Measurements from ENCODE around the gene HBZ.

The HBZ gene

GRCh38 chr16:165539-166374 is 13.3 kb downstream of the HBZ start, which contains the start of gene HBM:
HBM (plus strand) TSS chr16:165978; CDS start chr16:165998, 20 bp downstream.
- no peak within 1 kb of the TSS for H2BK5ac ChIP-seq (ENCODE audit: low read depth, low read length, poor library complexity, severe bottlenecking)
- H3K9me3 ChIP-seq (ENCODE audit: control insufficient read depth, low read length): no peaks in the 10 kb centered on the region
- no peak within 1 kb of the TSS for H3K9ac ChIP-seq (ENCODE audit: low read length)
- no peak for DNase-seq
- peaks cover 17% of the 10 kb centered on the region for H3K4me1 ChIP-seq (ENCODE audit: control insufficient read depth, insufficient read depth, low read depth, low read length)
- H3K4me3 ChIP-seq (ENCODE audit: insufficient read depth in 1 of 2, low read depth in 1 of 2, low read length in 2 of 2): no peak within 1 kb of the TSS
- no peak within 1 kb of the TSS for H4K8ac ChIP-seq (ENCODE audit: low read length)
- H4K91ac ChIP-seq (ENCODE audit: low read length): no peak within 1 kb of the TSS
- no peaks in the 10 kb centered on the region for H3K36me3 ChIP-seq (ENCODE audit: control insufficient read depth in 1 of 2, insufficient read depth in 2 of 2, low read depth in 1 of 2, low read length in 2 of 2)
- no peak within 1 kb of the TSS for H2BK12ac ChIP-seq (ENCODE audit: low read length in 2 of 2)
- H2AK5ac ChIP-seq (ENCODE audit: low read length, severe bottlenecking): no peak within 1 kb of the TSS
- H3K27ac ChIP-seq (ENCODE audit: low read length, poor library complexity, severe bottlenecking): no peak within 1 kb of the TSS
- no peak within 1 kb of the TSS for H3K14ac ChIP-seq (ENCODE audit: low read length in 2 of 2)
- H2BK15ac ChIP-seq (ENCODE audit: low read depth, poor library complexity, severe bottlenecking): peak within 1 kb of the TSS; percentile 40
- no peaks in the 10 kb centered on the region for H3K79me1 ChIP-seq (replicated peaks; ENCODE audit: low read length, poor library complexity, severe bottlenecking)
- no peak within 1 kb of the TSS for H3K23ac ChIP-seq (ENCODE audit: low read length in 2 of 2)
- H3K27me3 ChIP-seq (ENCODE audit: control insufficient read depth in 1 of 2, insufficient read depth in 1 of 2, low read length in 2 of 2): peaks cover 63% of the 10 kb centered on the region in 2 experiments
- peak within 1 kb of the TSS; percentile 18 for H3K4me2 ChIP-seq (ENCODE audit: low read length, poor library complexity, severe bottlenecking)
- H3K18ac ChIP-seq (ENCODE audit: low read depth in 1 of 2, low read length in 2 of 2): no peak within 1 kb of the TSS
- no peak within 1 kb of the TSS for H2BK120ac ChIP-seq (ENCODE audit: low read depth, low read length)
- 6% methylated on average over 74 of the region's 75 CpGs for WGBS
- no peak within 1 kb of the TSS for H2AFZ ChIP-seq (ENCODE audit: low read depth, low read length)
- no peak within 1 kb of the TSS for H3K4ac ChIP-seq (ENCODE audit: low read depth in 1 of 2, low read length in 2 of 2)

- Histone ChIP-seq H2AK5ac (ENCODE audit: low read length, severe bottlenecking) (no peak overlapping the region), H3K4me1 (ENCODE audit: control insufficient read depth, insufficient read depth, low read depth, low read length) (peaks cover 17% of the 10 kb centered on the region), H2BK120ac (ENCODE audit: low read depth, low read length) (no peak overlapping the region), H3K27me3 (ENCODE audit: control insufficient read depth in 1 of 2, insufficient read depth in 1 of 2, low read length in 2 of 2) (peaks cover 63 to 64% of the 10 kb centered on the region in 2 experiments), H3K79me1 (replicated peaks; ENCODE audit: low read length, poor library complexity, severe bottlenecking) (no peaks in the 10 kb centered on the region), H3K14ac (ENCODE audit: low read length in 2 of 2) (no peak overlapping the region), H4K91ac (ENCODE audit: low read length) (no peak overlapping the region), H3K4me3 (ENCODE audit: insufficient read depth in 1 of 2, low read depth in 1 of 2, low read length in 2 of 2) (no peak overlapping the region), H3K27ac (ENCODE audit: low read length, poor library complexity, severe bottlenecking) (no peak overlapping the region), H4K8ac (ENCODE audit: low read length) (no peak overlapping the region), H2BK5ac (ENCODE audit: low read depth, low read length, poor library complexity, severe bottlenecking) (no peak overlapping the region), H3K4me2 (ENCODE audit: low read length, poor library complexity, severe bottlenecking) (no peak overlapping the region), H2BK12ac (ENCODE audit: low read length in 2 of 2) (no peak overlapping the region), H3K18ac (ENCODE audit: low read depth in 1 of 2, low read length in 2 of 2) (no peak overlapping the region), H2BK15ac (ENCODE audit: low read depth, poor library complexity, severe bottlenecking) (peak overlapping the region; percentile 40), H3K9ac (ENCODE audit: low read length) (no peak overlapping the region), H3K4ac (ENCODE audit: low read depth in 1 of 2, low read length in 2 of 2) (no peak overlapping the region), H3K36me3 (ENCODE audit: control insufficient read depth in 1 of 2, insufficient read depth in 2 of 2, low read depth in 1 of 2, low read length in 2 of 2) (no peaks in the 10 kb centered on the region), H3K23ac (ENCODE audit: low read length in 2 of 2) (no peak overlapping the region), H3K9me3 (ENCODE audit: control insufficient read depth, low read length) (no peaks in the 10 kb centered on the region), H2AFZ (ENCODE audit: low read depth, low read length) (no peak overlapping the region)
- 10% methylated on average over 44 of the region's 45 CpGs for WGBS
- DNase-seq: no peak
These were observed 14.1 kb downstream of the HBZ start for GRCh38 chr16:166375-167121.

- H3K9me3 ChIP-seq (ENCODE audit: control insufficient read depth, low read length): no peaks in the 10 kb centered on the region
- H3K79me1 ChIP-seq (replicated peaks; ENCODE audit: low read length, poor library complexity, severe bottlenecking): no peaks in the 10 kb centered on the region
- H2AFZ ChIP-seq (ENCODE audit: low read depth, low read length): no peak overlapping the region
These were observed 14.8 kb downstream of the HBZ start for GRCh38 chr16:167122-167690.

GRCh38 chr16:168424-168823 is 16.0 kb downstream of the HBZ start:
- no peak overlapping the region for H3K18ac ChIP-seq (ENCODE audit: low read depth in 1 of 2, low read length in 2 of 2)
- no peak overlapping the region for H3K23ac ChIP-seq (ENCODE audit: low read length in 2 of 2)
- no peaks in the 10 kb centered on the region for H3K79me1 ChIP-seq (replicated peaks; ENCODE audit: low read length, poor library complexity, severe bottlenecking)
- peaks cover 57 to 59% of the 10 kb centered on the region in 2 experiments for H3K27me3 ChIP-seq (ENCODE audit: control insufficient read depth in 1 of 2, insufficient read depth in 1 of 2, low read length in 2 of 2)
- no peak overlapping the region for H2BK15ac ChIP-seq (ENCODE audit: low read depth, poor library complexity, severe bottlenecking)
- no peaks in the 10 kb centered on the region for H3K9me3 ChIP-seq (ENCODE audit: control insufficient read depth, low read length)
- no peaks in the 10 kb centered on the region for H3K36me3 ChIP-seq (ENCODE audit: control insufficient read depth in 1 of 2, insufficient read depth in 2 of 2, low read depth in 1 of 2, low read length in 2 of 2)
- peaks cover 17% of the 10 kb centered on the region for H3K4me1 ChIP-seq (ENCODE audit: control insufficient read depth, insufficient read depth, low read depth, low read length)
- no peak overlapping the region for H2BK12ac ChIP-seq (ENCODE audit: low read length in 2 of 2)
- DNase-seq: no peak
- no peak overlapping the region for H3K4me3 ChIP-seq (ENCODE audit: insufficient read depth in 1 of 2, low read depth in 1 of 2, low read length in 2 of 2)
- H4K8ac ChIP-seq (ENCODE audit: low read length): no peak overlapping the region
- H2AFZ ChIP-seq (ENCODE audit: low read depth, low read length): no peak overlapping the region
- whole genome bisulfite sequencing: 78% methylated on average over 6 of the region's 6 CpGs
- H3K27ac ChIP-seq (ENCODE audit: low read length, poor library complexity, severe bottlenecking): no peak overlapping the region
- H2BK120ac ChIP-seq (ENCODE audit: low read depth, low read length): no peak overlapping the region
- no peak overlapping the region for H4K91ac ChIP-seq (ENCODE audit: low read length)
- H2AK5ac ChIP-seq (ENCODE audit: low read length, severe bottlenecking): no peak overlapping the region
- H3K4me2 ChIP-seq (ENCODE audit: low read length, poor library complexity, severe bottlenecking): no peak overlapping the region
- H2BK5ac ChIP-seq (ENCODE audit: low read depth, low read length, poor library complexity, severe bottlenecking): no peak overlapping the region
- no peak overlapping the region for H3K4ac ChIP-seq (ENCODE audit: low read depth in 1 of 2, low read length in 2 of 2)
- H3K14ac ChIP-seq (ENCODE audit: low read length in 2 of 2): no peak overlapping the region
- H3K9ac ChIP-seq (ENCODE audit: low read length): no peak overlapping the region

More at GRCh38 chr16:167122-167690, 14.8 kb downstream of the HBZ start:
- Histone ChIP-seq H4K8ac (ENCODE audit: low read length) (no peak overlapping the region), H2BK120ac (ENCODE audit: low read depth, low read length) (no peak overlapping the region), H3K14ac (ENCODE audit: low read length in 2 of 2) (no peak overlapping the region), H4K91ac (ENCODE audit: low read length) (no peak overlapping the region), H3K4me1 (ENCODE audit: control insufficient read depth, insufficient read depth, low read depth, low read length) (peaks cover 17% of the 10 kb centered on the region), H3K4ac (ENCODE audit: low read depth in 1 of 2, low read length in 2 of 2) (no peak overlapping the region), H2BK5ac (ENCODE audit: low read depth, low read length, poor library complexity, severe bottlenecking) (no peak overlapping the region), H3K4me2 (ENCODE audit: low read length, poor library complexity, severe bottlenecking) (no peak overlapping the region), H3K23ac (ENCODE audit: low read length in 2 of 2) (no peak overlapping the region), H3K18ac (ENCODE audit: low read depth in 1 of 2, low read length in 2 of 2) (no peak overlapping the region), H3K36me3 (ENCODE audit: control insufficient read depth in 1 of 2, insufficient read depth in 2 of 2, low read depth in 1 of 2, low read length in 2 of 2) (no peaks in the 10 kb centered on the region), H3K27me3 (ENCODE audit: control insufficient read depth in 1 of 2, insufficient read depth in 1 of 2, low read length in 2 of 2) (peaks cover 62 to 65% of the 10 kb centered on the region in 2 experiments), H2BK15ac (ENCODE audit: low read depth, poor library complexity, severe bottlenecking) (no peak overlapping the region), H3K27ac (ENCODE audit: low read length, poor library complexity, severe bottlenecking) (no peak overlapping the region), H3K4me3 (ENCODE audit: insufficient read depth in 1 of 2, low read depth in 1 of 2, low read length in 2 of 2) (no peak overlapping the region), H2AK5ac (ENCODE audit: low read length, severe bottlenecking) (no peak overlapping the region), H3K9ac (ENCODE audit: low read length) (no peak overlapping the region), H2BK12ac (ENCODE audit: low read length in 2 of 2) (no peak overlapping the region)
- WGBS: 32% methylated on average over 10 of the region's 11 CpGs
- no peak for DNase-seq
